Mesenchymal stem cell (in vitro differentiated cells and primary cell): Measurements from ENCODE around the gene TSC2.

ENCODE experiments used
- DNase-seq: peaks from one replicate; pipeline ENCODE4 v3.0.0-alpha.2; 2013
- H2AFZ ChIP-seq: one replicate; pipeline ENCODE4 v1.6.1; 2013; ENCODE audit warnings: low read depth, mild to moderate bottlenecking, control low read depth, inconsistent platforms, low read length, moderate library complexity
- H2AK5ac ChIP-seq: 2 replicates; pipeline ENCODE4 v1.6.1; 2013; ENCODE audit warnings: low read length, moderate library complexity, mild to moderate bottlenecking, inconsistent platforms; ENCODE audit not compliant: severe bottlenecking
- H2BK120ac ChIP-seq: one replicate; pipeline ENCODE4 v1.6.1; 2013; ENCODE audit warnings: low read depth, mild to moderate bottlenecking, inconsistent platforms, low read length, moderate library complexity
- H2BK12ac ChIP-seq, 2 experiments: one replicate each; pipeline ENCODE4 v1.6.1; 2013; ENCODE audit warnings: inconsistent platforms in 2 of 2, low read length in 2 of 2, mild to moderate bottlenecking in 2 of 2, moderate library complexity in 2 of 2, control low read depth in 1 of 2
- H2BK15ac ChIP-seq: one replicate; pipeline ENCODE4 v1.6.1; 2013; ENCODE audit warnings: mild to moderate bottlenecking, low read depth, inconsistent platforms; ENCODE audit not compliant: poor library complexity, severe bottlenecking
- H2BK5ac ChIP-seq: 2 replicates; pipeline ENCODE4 v1.6.1; 2013; ENCODE audit warnings: low read depth, mild to moderate bottlenecking, low read length, control low read depth, inconsistent platforms; ENCODE audit not compliant: poor library complexity, severe bottlenecking
- H3K14ac ChIP-seq, 2 experiments: one replicate each; pipeline ENCODE4 v1.6.1; 2013; ENCODE audit warnings: inconsistent platforms in 2 of 2, low read length in 2 of 2, control low read depth in 1 of 2, mild to moderate bottlenecking in 1 of 2, moderate library complexity in 1 of 2
- H3K18ac ChIP-seq, 2 experiments: one replicate each; pipeline ENCODE4 v1.6.1; 2013; ENCODE audit warnings: inconsistent platforms in 2 of 2, low read length in 2 of 2, control low read depth in 1 of 2, low read depth in 1 of 2, mild to moderate bottlenecking in 1 of 2
- H3K23ac ChIP-seq, 2 experiments: one replicate each; pipeline ENCODE4 v1.6.1; 2013; ENCODE audit warnings: inconsistent platforms in 2 of 2, low read length in 2 of 2, mild to moderate bottlenecking in 2 of 2, moderate library complexity in 2 of 2, control low read depth in 1 of 2
- H3K27ac ChIP-seq: 2 replicates; pipeline ENCODE4 v1.5.1; 2013; ENCODE audit warnings: mild to moderate bottlenecking, moderate library complexity, low read length, control low read depth, inconsistent platforms; ENCODE audit not compliant: poor library complexity, severe bottlenecking
- H3K27me3 ChIP-seq, 2 experiments: 2 replicates each; pipeline versions ENCODE4 v1.6.1 to v1.7.0; 2013; ENCODE audit warnings: low read length in 2 of 2, mild to moderate bottlenecking in 2 of 2, moderate library complexity in 2 of 2, control low read depth in 1 of 2, inconsistent platforms in 1 of 2; ENCODE audit not compliant: control insufficient read depth in 1 of 2, insufficient read depth in 1 of 2
- H3K36me3 ChIP-seq, 2 experiments: 2 replicates each; pipeline versions ENCODE4 v1.6.1 to v1.7.0; 2013; ENCODE audit warnings: low read length in 2 of 2, control low read depth in 1 of 2, inconsistent platforms in 1 of 2, low read depth in 1 of 2, mild to moderate bottlenecking in 1 of 2; ENCODE audit not compliant: insufficient read depth in 2 of 2, control insufficient read depth in 1 of 2
- H3K4ac ChIP-seq, 2 experiments: one replicate each; pipeline ENCODE4 v1.6.1; 2013; ENCODE audit warnings: inconsistent platforms in 2 of 2, low read length in 2 of 2, mild to moderate bottlenecking in 2 of 2, moderate library complexity in 2 of 2, control low read depth in 1 of 2, low read depth in 1 of 2
- H3K4me1 ChIP-seq: 2 replicates; pipeline ENCODE4 v1.6.1; 2013; ENCODE audit warnings: low read depth, low read length, control low read depth; ENCODE audit not compliant: control insufficient read depth, insufficient read depth
- H3K4me2 ChIP-seq: 2 replicates; pipeline ENCODE4 v1.6.1; 2013; ENCODE audit warnings: low read length, mild to moderate bottlenecking, inconsistent platforms; ENCODE audit not compliant: poor library complexity, severe bottlenecking
- H3K4me3 ChIP-seq, 2 experiments: 2 replicates each; pipeline versions ENCODE4 v1.5.1 to v1.7.0; 2013; ENCODE audit warnings: low read length in 2 of 2, mild to moderate bottlenecking in 2 of 2, control low read depth in 1 of 2, low read depth in 1 of 2; ENCODE audit not compliant: insufficient read depth in 1 of 2
- H3K79me1 ChIP-seq: replicated peaks from 2 replicates; pipeline ENCODE4 v1.6.1; 2013; ENCODE audit warnings: mild to moderate bottlenecking, control low read depth, low read length, inconsistent platforms; ENCODE audit not compliant: poor library complexity, severe bottlenecking
- H3K9ac ChIP-seq: 2 replicates; pipeline ENCODE4 v1.7.0; 2013; ENCODE audit warnings: mild to moderate bottlenecking, low read length, moderate library complexity
- H3K9me3 ChIP-seq: 2 replicates; pipeline ENCODE4 v1.7.0; 2013; ENCODE audit warnings: mild to moderate bottlenecking, low read length; ENCODE audit not compliant: control insufficient read depth
- H4K8ac ChIP-seq: one replicate; pipeline ENCODE4 v1.6.1; 2013; ENCODE audit warnings: inconsistent platforms, mild to moderate bottlenecking, low read length, moderate library complexity
- H4K91ac ChIP-seq: one replicate; pipeline ENCODE4 v1.6.1; 2013; ENCODE audit warnings: mild to moderate bottlenecking, low read length, inconsistent platforms
- WGBS: methylation state at CpG from one replicate; pipeline ENCODE4 v1.1.7; 2013; ENCODE audit warnings: mixed read lengths; 5-methylcytosine and 5-hydroxymethylcytosine counted together

Gene TSC2

GRCh38 chr16:2026461-2027023 lies 21.2 kb upstream of the TSC2 start, which contains the start of gene NHERF2:
Gene NHERF2 (plus strand): TSS chr16:2026902. CDS start chr16:2027006, 104 bp downstream.
- peak within 1 kb of the TSS; percentile 64 for H3K4me2 ChIP-seq
- H2BK120ac ChIP-seq = peak within 1 kb of the TSS; percentile 61
- no peak within 1 kb of the TSS for H2AFZ ChIP-seq
- H3K9ac ChIP-seq = peak within 1 kb of the TSS; percentile 38
- H3K14ac ChIP-seq = peak within 1 kb of the TSS in 1 of 2 experiments; percentile 80
- peak within 1 kb of the TSS; percentile 38 to 84 for H2BK12ac ChIP-seq
- H3K23ac ChIP-seq = peak within 1 kb of the TSS in 1 of 2 experiments; percentile 47
- H3K4me3 ChIP-seq = peak within 1 kb of the TSS; percentile 65 to 76
- H3K18ac ChIP-seq = peak within 1 kb of the TSS; percentile 68 to 96
- H3K27ac ChIP-seq = peak within 1 kb of the TSS; percentile 18
- peak within 1 kb of the TSS; percentile 82 for H4K91ac ChIP-seq
- DNase-seq = peak; percentile 40
- H2BK5ac ChIP-seq = no peak within 1 kb of the TSS
- H4K8ac ChIP-seq = peak within 1 kb of the TSS; percentile 67
- peak within 1 kb of the TSS; percentile 89 for H2BK15ac ChIP-seq
- WGBS = 24% methylated on average over 30 of the region's 59 CpGs
- peaks cover 0 to 18% of the 10 kb centered on the region in 2 experiments for H3K27me3 ChIP-seq
- no peaks in the 10 kb centered on the region for H3K9me3 ChIP-seq
- H3K4me1 ChIP-seq = peaks cover 64% of the 10 kb centered on the region
- H3K4ac ChIP-seq = peak within 1 kb of the TSS; percentile 66 to 74
- peak within 1 kb of the TSS; percentile 58 for H2AK5ac ChIP-seq
- H3K79me1 ChIP-seq = peaks cover 7% of the 10 kb centered on the region
- H3K36me3 ChIP-seq = peaks cover 0 to 27% of the 10 kb centered on the region in 2 experiments

DNA sequence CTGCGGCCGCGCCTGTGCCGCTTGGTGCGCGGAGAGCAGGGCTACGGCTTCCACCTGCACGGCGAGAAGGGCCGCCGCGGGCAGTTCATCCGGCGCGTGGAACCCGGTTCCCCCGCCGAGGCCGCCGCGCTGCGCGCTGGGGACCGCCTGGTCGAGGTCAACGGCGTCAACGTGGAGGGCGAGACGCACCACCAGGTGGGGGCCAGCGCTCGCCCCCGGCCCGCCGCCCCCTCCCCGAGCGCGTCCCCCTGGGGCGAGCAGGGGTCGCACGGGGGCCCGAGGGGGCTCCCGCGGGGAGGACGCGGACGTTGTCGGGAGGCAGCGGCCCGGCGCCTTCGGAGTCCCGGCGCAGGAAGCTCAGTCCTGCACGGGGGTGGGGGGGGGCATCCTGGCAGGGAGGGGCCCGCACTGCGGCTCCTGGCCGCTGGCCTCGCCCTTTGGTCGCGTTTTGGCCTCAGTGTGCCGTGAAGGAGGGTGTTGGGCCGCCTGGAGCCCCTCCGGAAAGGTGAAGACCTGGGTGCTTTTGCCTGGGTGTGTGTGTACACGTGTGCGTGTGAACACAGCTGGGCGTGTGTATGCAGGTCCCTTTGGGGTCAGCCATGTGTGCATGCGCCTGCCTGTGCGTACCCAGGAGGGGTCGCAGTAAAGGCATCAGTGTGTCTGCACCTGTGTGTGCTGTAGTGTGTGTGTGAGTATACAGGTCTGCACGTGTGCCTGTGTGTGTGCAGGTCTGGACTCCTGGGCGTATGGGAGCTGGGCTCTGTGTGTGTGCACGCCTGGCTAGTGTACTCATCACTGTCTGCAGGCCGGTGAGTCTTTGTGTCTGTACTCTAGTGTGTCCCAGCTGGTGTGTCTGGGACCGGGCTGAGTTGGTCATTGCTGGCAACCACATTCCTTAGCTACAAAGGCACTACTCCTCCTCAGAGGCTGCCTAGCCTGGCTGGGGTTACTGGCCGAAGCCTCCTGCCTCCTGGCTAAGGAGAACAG lies 20.5 kb upstream of the TSC2 start:
- WGBS = 6% methylated on average over 75 of the region's 76 CpGs
- Histone ChIP-seq H2BK120ac (no peak overlapping the region), H3K14ac (peak overlapping the region in 1 of 2 experiments; percentile 80), H3K4me3 (peak overlapping the region; percentile 65 to 76), H3K9ac (no peak overlapping the region), H3K4me2 (peak overlapping the region; percentile 64), H2BK12ac (peak overlapping the region in 1 of 2 experiments; percentile 12), H2AFZ (no peak overlapping the region), H3K4ac (peak overlapping the region in 1 of 2 experiments; percentile 74), H3K18ac (peak overlapping the region; percentile 68 to 96), H4K91ac (peak overlapping the region; percentile 16), H3K27me3 (peaks cover 0 to 15% of the 10 kb centered on the region in 2 experiments), H2BK5ac (no peak overlapping the region), H3K79me1 (peaks cover 7% of the 10 kb centered on the region), H3K4me1 (peaks cover 67% of the 10 kb centered on the region), H3K9me3 (no peaks in the 10 kb centered on the region), H3K36me3 (peaks cover 0 to 32% of the 10 kb centered on the region in 2 experiments), H3K23ac (no peak overlapping the region), H2AK5ac (peak overlapping the region; percentile 18), H2BK15ac (peak overlapping the region; percentile 89), H3K27ac (peak overlapping the region; percentile 18), H4K8ac (peak overlapping the region; percentile 67)
- DNase-seq = peak; percentile 69

DNA sequence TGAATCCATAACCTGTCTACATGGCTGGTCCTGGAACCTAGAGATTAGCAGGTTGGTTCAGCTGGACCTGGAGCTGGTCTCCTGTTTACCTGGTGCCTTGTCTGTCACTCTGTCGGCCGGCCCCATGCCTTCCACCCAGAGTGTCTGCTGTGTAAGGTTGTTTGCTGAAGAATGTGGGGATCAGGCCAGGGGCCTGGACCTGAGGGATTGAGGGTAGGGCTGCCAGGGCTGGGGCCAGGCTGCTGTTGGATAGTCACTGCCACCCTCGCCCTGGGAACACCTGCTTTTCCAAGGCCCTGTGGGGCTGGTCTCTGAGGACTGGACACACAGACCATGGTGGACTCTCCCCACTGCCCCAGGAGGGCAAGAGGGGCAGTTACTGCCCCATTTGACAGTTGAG lies 19.6 kb upstream of the TSC2 start:
- Histone ChIP-seq H3K14ac (no peak overlapping the region), H3K4ac (no peak overlapping the region), H2BK15ac (peak overlapping the region; percentile 2), H3K27ac (peak overlapping the region; percentile 18), H2BK5ac (no peak overlapping the region), H3K9me3 (no peaks in the 10 kb centered on the region), H3K4me2 (peak overlapping the region; percentile 64), H2AK5ac (peak overlapping the region; percentile 18), H3K4me3 (peak overlapping the region in 1 of 2 experiments; percentile 76), H2BK120ac (no peak overlapping the region), H3K79me1 (peaks cover 7% of the 10 kb centered on the region), H3K23ac (no peak overlapping the region), H2AFZ (no peak overlapping the region), H3K18ac (no peak overlapping the region), H3K27me3 (peaks cover 0 to 15% of the 10 kb centered on the region in 2 experiments), H3K36me3 (peaks cover 0 to 37% of the 10 kb centered on the region in 2 experiments), H3K9ac (no peak overlapping the region), H4K91ac (no peak overlapping the region), H3K4me1 (peaks cover 69% of the 10 kb centered on the region), H4K8ac (no peak overlapping the region), H2BK12ac (peak overlapping the region; percentile 12 to 15)
- no peak for DNase-seq
- 90% methylated on average over 3 of the region's 3 CpGs for WGBS
